HepG2 (cell line): ENCODE data around the gene TEKT5. TPM values are rescaled to one million over a fixed set of nuclear protein-coding genes. Genes with fewer than 3 reads are reported as not detected.

Source experiments
- ARNTL ChIP-seq: sonication (generic); formaldehyde crosslinking; IDR thresholded peaks from 2 replicates; pipeline ENCODE4 v1.4.0; 2020; ENCODE audit warnings: mild to moderate bottlenecking, missing genetic modification reagents
- CREB1 ChIP-seq, 2 experiments: fragments of 450-650 bp in 1 of 2; IDR thresholded peaks; 2 replicates each; pipeline ENCODE4 v1.6.1; 2016 to 2017; ENCODE audit warnings: control low read depth in 1 of 2, mild to moderate bottlenecking in 1 of 2, missing compliant biosample characterization in 1 of 2, missing genetic modification characterization in 1 of 2
- CREBL2 ChIP-seq: sonication (generic); formaldehyde crosslinking; IDR thresholded peaks from 2 replicates; pipeline ENCODE4 v1.8.1; 2023; ENCODE audit warnings: missing genetic modification reagents, mild to moderate bottlenecking, borderline replicate concordance
- MAF1 ChIP-seq: sonication (generic); formaldehyde crosslinking; IDR thresholded peaks from 2 replicates; pipeline ENCODE4 v1.5.0; 2020; ENCODE audit warnings: missing genetic modification reagents, borderline replicate concordance
- MED13 ChIP-seq: sonication (generic); formaldehyde crosslinking; IDR thresholded peaks from 2 replicates; pipeline ENCODE4 v1.5.0; 2020; ENCODE audit warnings: missing genetic modification reagents
- MEIS1 ChIP-seq: sonication (generic); formaldehyde crosslinking; IDR thresholded peaks from 2 replicates; pipeline ENCODE4 v1.9.0; 2021; ENCODE audit warnings: mild to moderate bottlenecking, missing genetic modification reagents, moderate library complexity, borderline replicate concordance
- MXD3 ChIP-seq: IDR thresholded peaks from 2 replicates; pipeline ENCODE4 v1.6.1; 2016; ENCODE audit warnings: mild to moderate bottlenecking, missing biosample characterization, missing genetic modification reagents
- MXI1 ChIP-seq: IDR thresholded peaks from 3 replicates; pipeline ENCODE4 v1.6.1; 2012; ENCODE audit warnings: low read depth, low read length, inconsistent platforms, borderline replicate concordance
- NFKBIZ ChIP-seq: IDR thresholded peaks from 2 replicates; pipeline ENCODE4 v1.6.1; 2018; ENCODE audit warnings: missing genetic modification reagents, missing compliant biosample characterization
- ONECUT2 ChIP-seq: sonication (generic); formaldehyde crosslinking; IDR thresholded peaks from 2 replicates; pipeline ENCODE4 v1.4.0; 2020; ENCODE audit warnings: missing genetic modification reagents
- RORA ChIP-seq: sonication (generic); formaldehyde crosslinking; IDR thresholded peaks from 2 replicates; pipeline ENCODE4 v1.5.0; 2020; ENCODE audit warnings: mild to moderate bottlenecking, missing genetic modification reagents, moderate library complexity
- SETDB1 ChIP-seq: sonication (generic); formaldehyde crosslinking; IDR thresholded peaks from 2 replicates; pipeline ENCODE4 v1.5.1; 2020; ENCODE audit warnings: missing genetic modification reagents, mild to moderate bottlenecking, borderline replicate concordance
- UBTF ChIP-seq: sonication (generic); formaldehyde crosslinking; IDR thresholded peaks from 2 replicates; pipeline ENCODE4 v1.4.0; 2020; ENCODE audit warnings: mild to moderate bottlenecking, missing genetic modification reagents
- ZBTB25 ChIP-seq: IDR thresholded peaks from 2 replicates; pipeline ENCODE4 v1.6.1; 2018; ENCODE audit warnings: missing genetic modification reagents
- ZBTB39 ChIP-seq: sonication (generic); formaldehyde crosslinking; IDR thresholded peaks from 2 replicates; pipeline ENCODE4 v1.5.0; 2020; ENCODE audit warnings: missing genetic modification reagents
- ZNF121 ChIP-seq: sonication (generic); formaldehyde crosslinking; IDR thresholded peaks from 2 replicates; pipeline ENCODE4 v1.5.0; 2020; ENCODE audit warnings: mild to moderate bottlenecking, missing genetic modification reagents
- ZNF207 ChIP-seq: fragments of 450-650 bp; IDR thresholded peaks from 2 replicates; pipeline ENCODE4 v1.6.1; 2016; ENCODE audit warnings: antibody characterized with exemption, borderline replicate concordance
- ZNF30 ChIP-seq: sonication (generic); formaldehyde crosslinking; IDR thresholded peaks from 2 replicates; pipeline ENCODE4 v1.5.0; 2020; ENCODE audit warnings: mild to moderate bottlenecking, missing genetic modification reagents
- ZNF34 ChIP-seq: sonication (generic); formaldehyde crosslinking; IDR thresholded peaks from 2 replicates; pipeline ENCODE4 v1.4.0; 2020; ENCODE audit warnings: mild to moderate bottlenecking, missing genetic modification reagents, borderline replicate concordance
- ZNF367 ChIP-seq: sonication (generic); formaldehyde crosslinking; IDR thresholded peaks from 2 replicates; pipeline ENCODE4 v1.4.0; 2020; ENCODE audit warnings: missing genetic modification reagents, borderline replicate concordance
- ZNF572 ChIP-seq: sonication (generic); formaldehyde crosslinking; IDR thresholded peaks from 2 replicates; pipeline ENCODE4 v1.5.1; 2020; ENCODE audit warnings: mild to moderate bottlenecking, missing genetic modification reagents
- ZNF703 ChIP-seq: sonication (generic); formaldehyde crosslinking; IDR thresholded peaks from 2 replicates; pipeline ENCODE4 v1.5.1; 2020; ENCODE audit warnings: missing genetic modification reagents, mild to moderate bottlenecking, moderate library complexity, borderline replicate concordance
- ZNF780A ChIP-seq: sonication (generic); formaldehyde crosslinking; IDR thresholded peaks from 2 replicates; pipeline ENCODE4 v1.8.0; 2022; ENCODE audit warnings: mild to moderate bottlenecking, missing genetic modification reagents, moderate library complexity
- ZNF891 ChIP-seq: sonication (generic); formaldehyde crosslinking; IDR thresholded peaks from 2 replicates; pipeline ENCODE4 v1.5.0; 2020; ENCODE audit warnings: mild to moderate bottlenecking, missing genetic modification reagents
- polyA plus RNA-seq, 8 experiments: library from polyadenylated mRNA; depleted of rRNA in 3 of 8; stranded (reverse) in 7 of 8; unstranded in 1 of 8; fragments of >200 nt; fragmentation: Illumina TruSeq in 4 of 8; extraction: Trizol in 4 of 8; gene quantifications; 2 replicates each; pipeline versions ENCODE4 v1.2.1 to v1.2.3, GENCODE V29; 2011 to 2016; ENCODE audit warnings: low read depth in 4 of 8, missing spikeins in 1 of 8, mixed read lengths in 1 of 8; ENCODE audit not compliant: insufficient read depth in 1 of 8
- total RNA-seq, 5 experiments: library from RNA; depleted of rRNA; stranded (reverse); fragments of >200 nt; fragmentation: Illumina TruSeq; extraction: Trizol; gene quantifications; 2 replicates each; pipeline ENCODE4 v1.2.3, GENCODE V29; 2016; ENCODE audit warnings: low read depth in 1 of 5

Gene TEKT5
- total and polyA plus RNA-seq, 2 of the 13 experiments (the other 11 are each of a cell fraction or from before 2014, with no cell fraction given): 0.16 TPM; not detected in 1

- TF ChIP-seq ZBTB39 (CRISPR knock-in tag) (no peak), MXD3 (CRISPR knock-in tag) (no peak), ARNTL (CRISPR knock-in tag) (no peak), ZNF572 (CRISPR knock-in tag) (no peak), ZNF121 (CRISPR knock-in tag) (no peak), ZNF367 (no peak), ZBTB25 (CRISPR knock-in tag) (peak; percentile 79), SETDB1 (no peak), CREB1 (IDR thresholded peaks at IDR 0.05) (no peak), CREB1 (CRISPR knock-in tag; IDR thresholded peaks at IDR 0.05) (no peak), NFKBIZ (CRISPR knock-in tag) (peak; percentile 39; the same call in 1 of the 2 replicates), MAF1 (no peak), ZNF207 (no peak), UBTF (peak; percentile 57), MEIS1 (CRISPR knock-in tag) (no peak), CREBL2 (CRISPR knock-in tag) (no peak), RORA (CRISPR knock-in tag) (no peak), ZNF891 (CRISPR knock-in tag) (no peak), MXI1 (no peak), ZNF30 (no peak), ZNF34 (CRISPR knock-in tag) (no peak), ONECUT2 (CRISPR knock-in tag) (no peak), MED13 (CRISPR knock-in tag) (no peak), ZNF703 (CRISPR knock-in tag) (no peak), ZNF780A (no peak)
Measured at GRCh38 chr16:10578474-10579316, 116.0 kb downstream of the TEKT5 start (continued).
